Ishikawa (cell line): Measurements from ENCODE around the gene DHRSX.

Experiments used
- CEBPB ChIP-seq: IDR thresholded peaks from 2 replicates; pipeline ENCODE4 v1.6.1; 2012
- CREB1 ChIP-seq: IDR thresholded peaks from 2 replicates; pipeline ENCODE4 v1.6.1; 2012; ENCODE audit warnings: low read depth
- EGR1 ChIP-seq: IDR thresholded peaks from 2 replicates; pipeline ENCODE4 v1.6.1; 2012
- EP300 ChIP-seq: IDR thresholded peaks from 2 replicates; pipeline ENCODE4 v1.6.1; 2012; ENCODE audit warnings: borderline replicate concordance
- FOXM1 ChIP-seq: IDR thresholded peaks from 2 replicates; pipeline ENCODE4 v1.6.1; 2012; ENCODE audit warnings: low read depth, borderline replicate concordance
- NFIC ChIP-seq: IDR thresholded peaks from 2 replicates; pipeline ENCODE4 v1.6.1; 2012
- RAD21 ChIP-seq: IDR thresholded peaks from 2 replicates; pipeline ENCODE4 v1.6.1; 2012; ENCODE audit warnings: low read depth
- TAF1 ChIP-seq: IDR thresholded peaks from 2 replicates; pipeline ENCODE4 v1.6.1; 2012; ENCODE audit warnings: low read depth, mild to moderate bottlenecking
- TCF12 ChIP-seq: IDR thresholded peaks from 2 replicates; pipeline ENCODE4 v1.6.1; 2012; ENCODE audit warnings: low read depth
- TEAD4 ChIP-seq: IDR thresholded peaks from 2 replicates; pipeline ENCODE4 v1.6.1; 2012
- YY1 ChIP-seq: IDR thresholded peaks from 2 replicates; pipeline ENCODE4 v1.6.1; 2012; ENCODE audit warnings: low read depth
- ZBTB7A ChIP-seq: IDR thresholded peaks from 2 replicates; pipeline ENCODE4 v1.6.1; 2012; ENCODE audit warnings: low read depth
- TF ChIP-seq, protein P1 (sequence below): IDR thresholded peaks from 2 replicates; pipeline ENCODE4 v1.6.1; 2012; ENCODE audit warnings: low read depth, mild to moderate bottlenecking
- TF ChIP-seq, protein P2 (sequence below): IDR thresholded peaks from 2 replicates; pipeline ENCODE4 v1.6.1; 2012
- TF ChIP-seq, protein P3 (sequence below): IDR thresholded peaks from 2 replicates; pipeline ENCODE4 v1.6.1; 2012

DHRSX gene

DNA sequence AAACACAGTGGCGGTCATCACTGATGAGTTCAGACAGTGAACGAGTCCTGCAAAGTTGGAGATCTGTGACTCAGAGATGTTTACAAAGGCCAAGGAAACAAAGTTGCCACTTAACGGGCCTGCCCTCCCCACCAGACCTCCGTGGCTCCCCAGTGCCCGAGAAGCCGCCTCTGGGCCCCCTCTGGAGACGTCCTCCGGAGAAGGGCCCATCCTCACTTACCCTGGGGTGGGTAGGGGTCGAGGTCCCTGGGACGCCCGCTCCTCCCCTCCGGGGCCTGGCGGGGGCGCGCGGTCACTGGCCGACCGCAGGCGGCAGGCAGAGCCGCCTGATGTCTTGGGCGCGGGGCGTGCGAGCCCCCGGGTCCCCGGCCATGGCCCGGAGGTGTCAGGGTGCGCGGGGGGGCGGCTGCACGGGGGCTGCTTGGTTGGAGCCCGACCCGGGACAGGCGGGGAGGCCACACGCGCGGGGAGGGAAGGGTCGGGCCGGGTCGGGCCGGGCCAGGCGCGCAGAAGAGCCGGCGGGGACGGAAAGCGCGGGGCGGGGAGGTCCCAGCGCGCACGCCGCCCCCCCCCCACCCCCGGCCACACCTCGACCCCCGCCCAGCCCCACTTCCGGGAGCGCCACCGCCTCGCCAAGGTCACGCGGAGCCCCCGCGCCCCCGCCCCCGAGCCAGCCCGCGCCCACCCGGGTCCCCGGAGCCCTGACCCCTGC, 529 bp downstream of the DHRSX start:
- TF ChIP-seq TEAD4 (no peak), NFIC (no peak), TCF12 (no peak), TAF1 (no peak), ZBTB7A (peak; percentile 68; the same call in 1 of the 2 replicates)

DNA sequence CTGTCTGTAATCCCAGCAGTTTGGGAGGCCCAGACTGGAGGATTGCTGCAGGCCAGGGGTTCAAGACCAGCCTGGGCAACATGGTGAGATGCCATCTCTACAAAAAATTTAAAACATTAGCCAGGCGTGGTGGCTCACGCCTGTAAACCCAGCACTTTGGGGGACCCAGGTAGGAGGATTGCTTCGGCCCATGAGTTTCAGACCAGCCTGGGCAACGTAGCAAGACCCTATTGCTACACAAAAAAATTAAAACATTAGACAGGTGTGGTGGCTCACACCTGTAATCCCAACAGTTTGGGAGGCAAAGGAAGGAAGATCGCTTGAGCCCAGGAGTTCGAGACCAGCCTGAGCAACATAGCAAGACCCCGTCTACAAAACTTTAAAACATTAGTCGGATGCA, 1.3 kb downstream of the DHRSX start:
- TF ChIP-seq TAF1 = no peak
- TF ChIP-seq CREB1 = no peak
- TF ChIP-seq, protein P1, sequence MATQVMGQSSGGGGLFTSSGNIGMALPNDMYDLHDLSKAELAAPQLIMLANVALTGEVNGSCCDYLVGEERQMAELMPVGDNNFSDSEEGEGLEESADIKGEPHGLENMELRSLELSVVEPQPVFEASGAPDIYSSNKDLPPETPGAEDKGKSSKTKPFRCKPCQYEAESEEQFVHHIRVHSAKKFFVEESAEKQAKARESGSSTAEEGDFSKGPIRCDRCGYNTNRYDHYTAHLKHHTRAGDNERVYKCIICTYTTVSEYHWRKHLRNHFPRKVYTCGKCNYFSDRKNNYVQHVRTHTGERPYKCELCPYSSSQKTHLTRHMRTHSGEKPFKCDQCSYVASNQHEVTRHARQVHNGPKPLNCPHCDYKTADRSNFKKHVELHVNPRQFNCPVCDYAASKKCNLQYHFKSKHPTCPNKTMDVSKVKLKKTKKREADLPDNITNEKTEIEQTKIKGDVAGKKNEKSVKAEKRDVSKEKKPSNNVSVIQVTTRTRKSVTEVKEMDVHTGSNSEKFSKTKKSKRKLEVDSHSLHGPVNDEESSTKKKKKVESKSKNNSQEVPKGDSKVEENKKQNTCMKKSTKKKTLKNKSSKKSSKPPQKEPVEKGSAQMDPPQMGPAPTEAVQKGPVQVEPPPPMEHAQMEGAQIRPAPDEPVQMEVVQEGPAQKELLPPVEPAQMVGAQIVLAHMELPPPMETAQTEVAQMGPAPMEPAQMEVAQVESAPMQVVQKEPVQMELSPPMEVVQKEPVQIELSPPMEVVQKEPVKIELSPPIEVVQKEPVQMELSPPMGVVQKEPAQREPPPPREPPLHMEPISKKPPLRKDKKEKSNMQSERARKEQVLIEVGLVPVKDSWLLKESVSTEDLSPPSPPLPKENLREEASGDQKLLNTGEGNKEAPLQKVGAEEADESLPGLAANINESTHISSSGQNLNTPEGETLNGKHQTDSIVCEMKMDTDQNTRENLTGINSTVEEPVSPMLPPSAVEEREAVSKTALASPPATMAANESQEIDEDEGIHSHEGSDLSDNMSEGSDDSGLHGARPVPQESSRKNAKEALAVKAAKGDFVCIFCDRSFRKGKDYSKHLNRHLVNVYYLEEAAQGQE = no peak
- TF ChIP-seq RAD21 = no peak
- TF ChIP-seq, protein P2, sequence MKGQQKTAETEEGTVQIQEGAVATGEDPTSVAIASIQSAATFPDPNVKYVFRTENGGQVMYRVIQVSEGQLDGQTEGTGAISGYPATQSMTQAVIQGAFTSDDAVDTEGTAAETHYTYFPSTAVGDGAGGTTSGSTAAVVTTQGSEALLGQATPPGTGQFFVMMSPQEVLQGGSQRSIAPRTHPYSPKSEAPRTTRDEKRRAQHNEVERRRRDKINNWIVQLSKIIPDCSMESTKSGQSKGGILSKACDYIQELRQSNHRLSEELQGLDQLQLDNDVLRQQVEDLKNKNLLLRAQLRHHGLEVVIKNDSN = no peak
- no peak for TF ChIP-seq TEAD4
- no peak for TF ChIP-seq EP300
- TF ChIP-seq EGR1 = no peak
- no peak for TF ChIP-seq CEBPB
- TF ChIP-seq, protein P3, sequence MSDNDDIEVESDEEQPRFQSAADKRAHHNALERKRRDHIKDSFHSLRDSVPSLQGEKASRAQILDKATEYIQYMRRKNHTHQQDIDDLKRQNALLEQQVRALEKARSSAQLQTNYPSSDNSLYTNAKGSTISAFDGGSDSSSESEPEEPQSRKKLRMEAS = no peak
- TF ChIP-seq TCF12 = no peak
- TF ChIP-seq YY1 = no peak
- no peak for TF ChIP-seq FOXM1
- TF ChIP-seq NFIC = no peak
- no peak for TF ChIP-seq ZBTB7A

DNA sequence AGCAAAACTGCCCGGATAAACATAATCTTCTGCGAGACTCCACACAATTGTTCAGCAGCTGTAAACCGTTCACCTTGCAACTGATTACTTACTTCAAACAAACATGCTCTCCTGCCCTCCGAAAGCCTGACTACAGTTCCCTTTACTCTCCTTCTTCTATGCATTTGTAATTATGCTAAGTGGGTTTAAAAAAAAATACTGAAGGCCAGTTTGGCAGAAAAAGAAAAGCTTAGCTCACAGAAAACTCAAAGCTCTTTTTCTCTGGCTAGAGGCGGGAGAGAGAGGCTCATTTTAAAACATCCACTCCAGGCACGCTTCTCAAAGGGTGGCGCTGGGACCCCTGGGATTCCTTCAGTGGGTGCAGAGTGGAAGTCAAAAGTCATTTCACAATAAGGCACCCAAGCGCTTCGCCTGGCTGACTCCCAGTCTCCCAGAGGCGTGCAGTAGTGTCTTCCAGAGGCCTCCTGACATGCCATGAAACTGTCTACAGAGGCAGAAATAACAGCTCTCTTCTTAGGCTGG, 1.9 kb downstream of the DHRSX start:
- TF ChIP-seq TAF1 (no peak), TEAD4 (no peak), RAD21 (no peak), YY1 (no peak), CEBPB (no peak), ZBTB7A (no peak), EP300 (no peak), NFIC (no peak), CREB1 (no peak), EGR1 (no peak), TCF12 (no peak), FOXM1 (no peak)
- TF ChIP-seq, protein P2 = no peak
- TF ChIP-seq, protein P1 = no peak
- TF ChIP-seq, protein P3 = no peak

DNA sequence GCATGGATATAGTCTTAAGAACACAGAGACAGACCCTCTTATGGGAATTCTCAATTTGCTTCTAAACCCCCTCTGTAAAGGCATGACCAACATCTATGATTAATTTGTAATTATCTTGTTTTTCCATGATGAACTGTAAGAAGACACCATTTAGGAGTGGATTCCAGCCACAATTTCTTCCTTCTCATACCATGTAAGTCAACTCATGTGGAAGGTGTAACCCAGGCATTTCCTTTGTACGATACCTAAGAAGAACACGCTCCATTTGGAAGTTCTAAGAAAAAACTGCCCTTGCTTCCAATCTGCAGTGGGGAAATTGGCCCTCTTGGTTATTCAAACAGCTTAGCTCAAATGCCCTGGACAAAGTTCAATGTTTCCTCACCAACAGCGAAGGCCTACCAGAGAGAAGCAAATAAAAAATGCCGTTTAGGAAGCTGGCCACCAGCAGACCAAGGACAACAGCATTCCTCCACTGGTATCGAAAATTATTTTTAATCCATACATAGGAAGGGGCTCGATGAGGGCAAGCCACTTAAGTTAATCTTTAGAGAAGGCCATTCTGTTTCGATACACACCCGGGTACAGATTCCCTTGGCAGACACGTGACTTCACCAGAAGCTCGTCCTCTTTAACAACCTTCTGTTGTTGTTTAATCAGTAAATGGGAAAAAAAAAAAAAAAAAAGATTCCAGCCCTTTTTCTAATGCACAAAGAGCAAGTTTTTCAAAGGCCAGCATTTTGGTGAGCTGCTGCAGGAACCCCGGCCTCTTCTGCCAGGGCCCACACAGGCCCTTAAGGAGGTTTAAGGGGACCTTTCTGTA, 2.6 kb downstream of the DHRSX start:
- TF ChIP-seq RAD21 = no peak
- no peak for TF ChIP-seq EGR1
- no peak for TF ChIP-seq ZBTB7A
- no peak for TF ChIP-seq CREB1
- TF ChIP-seq TAF1 = no peak
- TF ChIP-seq FOXM1 = no peak
- TF ChIP-seq, protein P1 = no peak
- TF ChIP-seq TEAD4 = no peak
- TF ChIP-seq CEBPB = no peak
- TF ChIP-seq TCF12 = no peak
- no peak for TF ChIP-seq YY1
- TF ChIP-seq EP300 = no peak
- TF ChIP-seq, protein P3 = no peak
- TF ChIP-seq, protein P2 = no peak
- TF ChIP-seq NFIC = no peak
